ENCODE data around the gene C3AR1. TPM values are rescaled to one million over a fixed set of nuclear protein-coding genes. Genes with fewer than 3 reads are reported as not detected.
A peak's percentile ranks its signal among the peaks of the same experiment; 100 is the strongest.
"Not testable (repeated sequence)": the region's sequence is repeated elsewhere in the genome, so short reads cannot be mapped to it uniquely, and the experiment has no call there.

The C3AR1 gene
- polyA plus RNA-seq (2013, experiment 1 of 2), result not detected
- polyA plus RNA-seq (2013, experiment 2 of 2), result not detected

- H3K9ac ChIP-seq (ENCODE audit: low read length), result no peak within 1 kb of the TSS
- H3K4ac ChIP-seq (ENCODE audit: low read depth, low read length), result no peak within 1 kb of the TSS
- H2BK120ac ChIP-seq (ENCODE audit: low read depth, low read length), result no peak within 1 kb of the TSS
- H3K27me3 ChIP-seq (ENCODE audit: insufficient read depth, low read length, poor library complexity), result no peaks in the 10 kb centered on the region
- H4K5ac ChIP-seq (ENCODE audit: low read length), result no peak within 1 kb of the TSS
- H3K23ac ChIP-seq (ENCODE audit: low read length), result no peak within 1 kb of the TSS
- no peak within 1 kb of the TSS for H3K4me2 ChIP-seq (ENCODE audit: low read length)
- no peak within 1 kb of the TSS for H2BK5ac ChIP-seq (ENCODE audit: low read length)
- no peak for DNase-seq
- H4K8ac ChIP-seq (ENCODE audit: low read depth, low read length), result no peak within 1 kb of the TSS
- H3K79me1 ChIP-seq (ENCODE audit: low read length), result no peaks in the 10 kb centered on the region
- H2BK15ac ChIP-seq (replicated peaks; ENCODE audit: low read depth), result no peak within 1 kb of the TSS
- no peaks in the 10 kb centered on the region for H3K79me2 ChIP-seq (ENCODE audit: control insufficient read depth, insufficient read depth, low read length)
- H3K36me3 ChIP-seq (ENCODE audit: control insufficient read depth, insufficient read depth, low read length), result no peaks in the 10 kb centered on the region
- H3K27ac ChIP-seq (ENCODE audit: low read depth, low read length), result no peak within 1 kb of the TSS
- no peak within 1 kb of the TSS for H3K18ac ChIP-seq (ENCODE audit: low read length)
- WGBS (ENCODE audit: extremely low coverage, insufficient coverage, low lambda C conversion rate), result no CpG with 5 or more reads among the region's 2 CpGs
- no peak within 1 kb of the TSS for H3K56ac ChIP-seq (ENCODE audit: low read length)
- H3K4me1 ChIP-seq (ENCODE audit: control insufficient read depth, low read depth, low read length), result no peaks in the 10 kb centered on the region
- no peak within 1 kb of the TSS for H3K4me3 ChIP-seq (ENCODE audit: low read length)
- H2AK5ac ChIP-seq (ENCODE audit: low read length), result no peak within 1 kb of the TSS
These were observed at the start of gene C3AR1 for GRCh38 chr12:8065991-8066594. Gene C3AR1 (minus strand): TSS chr12:8066359. CDS start chr12:8060185, 6,174 bp downstream.

- H2BK5ac ChIP-seq (ENCODE audit: low read length); H2BK15ac ChIP-seq (replicated peaks; ENCODE audit: low read depth); H3K27me3 ChIP-seq (ENCODE audit: insufficient read depth, low read length, poor library complexity); H4K8ac ChIP-seq (ENCODE audit: low read depth, low read length); H2BK120ac ChIP-seq (ENCODE audit: low read depth, low read length); H3K27ac ChIP-seq (ENCODE audit: low read depth, low read length); H3K4me3 ChIP-seq (ENCODE audit: low read length); H3K36me3 ChIP-seq (ENCODE audit: control insufficient read depth, insufficient read depth, low read length); H3K18ac ChIP-seq (ENCODE audit: low read length); H3K79me2 ChIP-seq (ENCODE audit: control insufficient read depth, insufficient read depth, low read length); H3K4ac ChIP-seq (ENCODE audit: low read depth, low read length); H3K4me1 ChIP-seq (ENCODE audit: control insufficient read depth, low read depth, low read length); H4K5ac ChIP-seq (ENCODE audit: low read length); H3K4me2 ChIP-seq (ENCODE audit: low read length); H3K23ac ChIP-seq (ENCODE audit: low read length); H3K79me1 ChIP-seq (ENCODE audit: low read length); H3K56ac ChIP-seq (ENCODE audit: low read length); DNase-seq; H2AK5ac ChIP-seq (ENCODE audit: low read length); H3K9ac ChIP-seq (ENCODE audit: low read length): not testable (repeated sequence)
- no CpG with 5 or more reads among the region's 4 CpGs for WGBS (ENCODE audit: extremely low coverage, insufficient coverage, low lambda C conversion rate)
These were observed 47.0 kb upstream of the C3AR1 start for GRCh38 chr12:8113117-8113516.

GRCh38 chr12:8108808-8109398 lies 42.7 kb upstream of the C3AR1 start:
- Histone ChIP-seq H4K8ac (ENCODE audit: low read depth, low read length) (no peak overlapping the region), H2BK120ac (ENCODE audit: low read depth, low read length) (no peak overlapping the region), H3K4me1 (ENCODE audit: control insufficient read depth, low read depth, low read length) (no peaks in the 10 kb centered on the region), H3K23ac (ENCODE audit: low read length) (no peak overlapping the region), H2BK15ac (replicated peaks; ENCODE audit: low read depth) (no peak overlapping the region), H3K36me3 (ENCODE audit: control insufficient read depth, insufficient read depth, low read length) (no peaks in the 10 kb centered on the region), H3K9ac (ENCODE audit: low read length) (no peak overlapping the region), H3K18ac (ENCODE audit: low read length) (no peak overlapping the region), H3K4me2 (ENCODE audit: low read length) (no peak overlapping the region), H3K56ac (ENCODE audit: low read length) (no peak overlapping the region), H3K4me3 (ENCODE audit: low read length) (no peak overlapping the region), H2BK5ac (ENCODE audit: low read length) (no peak overlapping the region), H3K79me2 (ENCODE audit: control insufficient read depth, insufficient read depth, low read length) (no peaks in the 10 kb centered on the region), H3K27me3 (ENCODE audit: insufficient read depth, low read length, poor library complexity) (no peaks in the 10 kb centered on the region), H3K4ac (ENCODE audit: low read depth, low read length) (no peak overlapping the region), H3K27ac (ENCODE audit: low read depth, low read length) (no peak overlapping the region), H2AK5ac (ENCODE audit: low read length) (no peak overlapping the region), H3K79me1 (ENCODE audit: low read length) (no peaks in the 10 kb centered on the region), H4K5ac (ENCODE audit: low read length) (no peak overlapping the region)
- WGBS (ENCODE audit: extremely low coverage, insufficient coverage, low lambda C conversion rate), result no CpG with 5 or more reads among the region's 3 CpGs
- DNase-seq, result peak; percentile 81

GRCh38 chr12:8099235-8099634 lies 33.1 kb upstream of the C3AR1 start:
- Histone ChIP-seq H2BK120ac (ENCODE audit: low read depth, low read length) (no peak overlapping the region), H3K36me3 (ENCODE audit: control insufficient read depth, insufficient read depth, low read length) (peaks cover 2% of the 10 kb centered on the region), H2AK5ac (ENCODE audit: low read length) (no peak overlapping the region), H2BK5ac (ENCODE audit: low read length) (no peak overlapping the region), H3K27ac (ENCODE audit: low read depth, low read length) (no peak overlapping the region), H3K79me1 (ENCODE audit: low read length) (no peaks in the 10 kb centered on the region), H3K27me3 (ENCODE audit: insufficient read depth, low read length, poor library complexity) (no peaks in the 10 kb centered on the region), H2BK15ac (replicated peaks; ENCODE audit: low read depth) (no peak overlapping the region), H3K4me1 (ENCODE audit: control insufficient read depth, low read depth, low read length) (no peaks in the 10 kb centered on the region), H3K18ac (ENCODE audit: low read length) (no peak overlapping the region), H4K5ac (ENCODE audit: low read length) (no peak overlapping the region), H3K4me3 (ENCODE audit: low read length) (no peak overlapping the region), H3K4ac (ENCODE audit: low read depth, low read length) (no peak overlapping the region), H3K9ac (ENCODE audit: low read length) (no peak overlapping the region), H3K79me2 (ENCODE audit: control insufficient read depth, insufficient read depth, low read length) (no peaks in the 10 kb centered on the region), H4K8ac (ENCODE audit: low read depth, low read length) (no peak overlapping the region), H3K56ac (ENCODE audit: low read length) (no peak overlapping the region), H3K23ac (ENCODE audit: low read length) (no peak overlapping the region), H3K4me2 (ENCODE audit: low read length) (no peak overlapping the region)
- no peak for DNase-seq
- WGBS (ENCODE audit: extremely low coverage, insufficient coverage, low lambda C conversion rate), result no CpG with 5 or more reads among the region's 3 CpGs

- Histone ChIP-seq H2BK15ac (replicated peaks; ENCODE audit: low read depth) (no peak overlapping the region), H3K4me3 (ENCODE audit: low read length) (no peak overlapping the region), H3K23ac (ENCODE audit: low read length) (no peak overlapping the region), H2BK120ac (ENCODE audit: low read depth, low read length) (no peak overlapping the region), H2BK5ac (ENCODE audit: low read length) (no peak overlapping the region), H4K5ac (ENCODE audit: low read length) (no peak overlapping the region), H3K4ac (ENCODE audit: low read depth, low read length) (no peak overlapping the region), H4K8ac (ENCODE audit: low read depth, low read length) (no peak overlapping the region), H3K4me2 (ENCODE audit: low read length) (no peak overlapping the region), H3K9ac (ENCODE audit: low read length) (no peak overlapping the region), H3K56ac (ENCODE audit: low read length) (no peak overlapping the region), H2AK5ac (ENCODE audit: low read length) (no peak overlapping the region), H3K27ac (ENCODE audit: low read depth, low read length) (no peak overlapping the region), H3K18ac (ENCODE audit: low read length) (no peak overlapping the region), H3K79me1 (ENCODE audit: low read length) (no peaks in the 10 kb centered on the region), H3K79me2 (ENCODE audit: control insufficient read depth, insufficient read depth, low read length) (no peaks in the 10 kb centered on the region), H3K27me3 (ENCODE audit: insufficient read depth, low read length, poor library complexity) (no peaks in the 10 kb centered on the region), H3K36me3 (ENCODE audit: control insufficient read depth, insufficient read depth, low read length) (peaks cover 7% of the 10 kb centered on the region), H3K4me1 (ENCODE audit: control insufficient read depth, low read depth, low read length) (no peaks in the 10 kb centered on the region)
- no peak for DNase-seq
- WGBS (ENCODE audit: extremely low coverage, insufficient coverage, low lambda C conversion rate), result no CpG with 5 or more reads among the region's 2 CpGs
These were observed 30.2 kb upstream of the C3AR1 start for GRCh38 chr12:8096281-8096915.
